Naive B cell (primary cell): Measurements from ENCODE around the gene CPNE9. TPM values are rescaled to one million over a fixed set of nuclear protein-coding genes. Genes with fewer than 3 reads are reported as not detected.

Source experiments
- ATAC-seq, 2 donors: fragments of 150-1000 bp; cut with Tn5 transposase; 2 replicates each; pipeline ENCODE4 v1.10.0; 2021; ENCODE audit warnings: low read depth in 2 of 2, mild to moderate bottlenecking in 2 of 2, moderate library complexity in 2 of 2
- DNase-seq: peaks from one replicate; pipeline ENCODE4 v3.0.0; 2022
- H3K27ac Mint-ChIP-seq, 6 donors: one replicate each; pipeline ENCODE4 v1.8.0; 2020 to 2022; ENCODE audit warnings: mild to moderate bottlenecking in 6 of 6, mixed read lengths in 6 of 6, moderate library complexity in 5 of 6, inconsistent platforms in 2 of 6
- H3K27me3 Mint-ChIP-seq, 3 donors: one replicate each; pipeline ENCODE4 v1.8.0; 2021 to 2022; ENCODE audit warnings: mixed read lengths in 3 of 3, mild to moderate bottlenecking in 1 of 3
- H3K36me3 Mint-ChIP-seq, 2 donors: one replicate each; pipeline ENCODE4 v1.8.0; 2020 to 2022; ENCODE audit warnings: mixed read lengths in 2 of 2, inconsistent platforms in 1 of 2, mild to moderate bottlenecking in 1 of 2
- H3K4me1 Mint-ChIP-seq, 3 donors: one replicate each; pipeline ENCODE4 v1.8.0; 2020 to 2022; ENCODE audit warnings: mixed read lengths in 3 of 3, inconsistent platforms in 1 of 3, mild to moderate bottlenecking in 1 of 3, moderate library complexity in 1 of 3
- H3K4me3 Mint-ChIP-seq, 8 donors: one replicate each; pipeline ENCODE4 v1.8.0; 2020 to 2022; ENCODE audit warnings: mild to moderate bottlenecking in 8 of 8, mixed read lengths in 8 of 8, moderate library complexity in 8 of 8, inconsistent platforms in 2 of 8
- H3K9me3 Mint-ChIP-seq, 7 donors: one replicate each; pipeline ENCODE4 v1.8.0; 2020 to 2022; ENCODE audit warnings: mixed read lengths in 7 of 7, mild to moderate bottlenecking in 5 of 7, inconsistent platforms in 2 of 7, moderate library complexity in 1 of 7
- polyA plus RNA-seq, 6 donors: library from polyadenylated mRNA; unstranded; fragments of 300-500 nt; fragmentation: Illumina TruSeq; gene quantifications; one replicate each; pipeline ENCODE4 v1.2.3, GENCODE V29; 2021; ENCODE audit warnings: low read depth in 6 of 6

Gene CPNE9
- polyA plus RNA-seq, 6 donors from 2014 or later, result not detected

DNA sequence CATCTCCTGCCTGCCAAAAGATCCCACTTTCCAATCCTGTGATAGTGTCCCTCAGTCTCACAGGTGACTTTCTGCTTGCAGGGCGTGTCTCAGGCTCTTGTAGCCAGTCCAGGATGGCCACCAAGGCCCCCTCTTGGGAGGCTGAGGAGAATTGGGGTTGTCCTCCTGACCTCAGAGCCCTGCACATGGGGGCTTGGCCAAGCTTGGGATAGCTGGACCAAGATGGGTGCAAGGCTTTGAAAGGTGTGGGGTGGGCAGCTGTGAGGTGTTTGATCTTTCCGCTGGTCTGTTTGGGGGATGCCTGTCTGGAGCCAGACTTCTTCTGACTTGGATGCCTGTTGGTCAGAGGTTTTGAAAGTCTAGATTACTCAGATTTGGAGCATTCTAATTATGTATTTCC, 12.0 kb upstream of the CPNE9 start:
- DNase-seq (no peak), ATAC-seq (no peak)
- peaks cover 19 to 38% of the 10 kb centered on the region in 2 donors for H3K36me3 Mint-ChIP-seq
- no peaks in the 10 kb centered on the region for H3K27me3 Mint-ChIP-seq
- H3K4me1 Mint-ChIP-seq, result peaks cover 25 to 29% (median 27%) of the 10 kb centered on the region in 3 donors
- H3K9me3 Mint-ChIP-seq, result no peaks in the 10 kb centered on the region
- peak overlapping the region in 1 of 8 donors; percentile 85 for H3K4me3 Mint-ChIP-seq
- peak overlapping the region in 2 of 6 donors; percentile 39 to 56 for H3K27ac Mint-ChIP-seq

- Mint-ChIP-seq H3K27ac (no peak overlapping the region), H3K9me3 (no peaks in the 10 kb centered on the region), H3K27me3 (no peaks in the 10 kb centered on the region), H3K4me1 (peaks cover 25 to 27% (median 26%) of the 10 kb centered on the region in 3 donors), H3K4me3 (no peak overlapping the region), H3K36me3 (peaks cover 22 to 35% of the 10 kb centered on the region in 2 donors)
- ATAC-seq (no peak), DNase-seq (no peak)
These were observed 11.2 kb upstream of the CPNE9 start for GRCh38 chr3:9692416-9692815.

DNA sequence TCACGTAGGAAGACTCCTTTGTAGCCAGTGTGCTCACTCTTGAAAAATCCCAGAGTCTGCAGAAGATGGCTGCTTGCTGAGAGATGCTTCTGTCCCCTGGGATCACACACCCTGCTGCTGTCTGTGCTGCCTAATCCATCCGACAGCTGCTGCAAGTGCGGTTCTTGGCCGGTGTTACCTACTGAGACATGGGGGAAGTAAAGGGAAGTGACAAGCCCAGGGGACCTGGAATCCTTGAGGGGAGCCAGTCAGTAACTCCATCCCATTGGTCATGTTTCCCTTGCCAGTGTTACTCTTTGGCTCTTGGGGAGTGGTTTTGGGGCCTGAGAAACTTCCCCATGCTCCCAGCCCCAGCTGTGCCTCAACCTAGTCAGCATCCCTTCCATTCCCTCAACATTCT, 8.3 kb upstream of the CPNE9 start:
- H3K9me3 Mint-ChIP-seq, result no peaks in the 10 kb centered on the region
- DNase-seq (no peak), ATAC-seq (no peak)
- peaks cover 14 to 28% (median 20%) of the 10 kb centered on the region in 3 donors for H3K4me1 Mint-ChIP-seq
- peaks cover 31 to 37% of the 10 kb centered on the region in 2 donors for H3K36me3 Mint-ChIP-seq
- no peak overlapping the region for H3K4me3 Mint-ChIP-seq
- no peaks in the 10 kb centered on the region for H3K27me3 Mint-ChIP-seq
- no peak overlapping the region for H3K27ac Mint-ChIP-seq

- no peak overlapping the region for H3K27ac Mint-ChIP-seq
- H3K27me3 Mint-ChIP-seq, result no peaks in the 10 kb centered on the region
- H3K36me3 Mint-ChIP-seq, result peaks cover 32 to 37% of the 10 kb centered on the region in 2 donors
These were observed 7.9 kb upstream of the CPNE9 start for GRCh38 chr3:9695746-9696145.

DNA sequence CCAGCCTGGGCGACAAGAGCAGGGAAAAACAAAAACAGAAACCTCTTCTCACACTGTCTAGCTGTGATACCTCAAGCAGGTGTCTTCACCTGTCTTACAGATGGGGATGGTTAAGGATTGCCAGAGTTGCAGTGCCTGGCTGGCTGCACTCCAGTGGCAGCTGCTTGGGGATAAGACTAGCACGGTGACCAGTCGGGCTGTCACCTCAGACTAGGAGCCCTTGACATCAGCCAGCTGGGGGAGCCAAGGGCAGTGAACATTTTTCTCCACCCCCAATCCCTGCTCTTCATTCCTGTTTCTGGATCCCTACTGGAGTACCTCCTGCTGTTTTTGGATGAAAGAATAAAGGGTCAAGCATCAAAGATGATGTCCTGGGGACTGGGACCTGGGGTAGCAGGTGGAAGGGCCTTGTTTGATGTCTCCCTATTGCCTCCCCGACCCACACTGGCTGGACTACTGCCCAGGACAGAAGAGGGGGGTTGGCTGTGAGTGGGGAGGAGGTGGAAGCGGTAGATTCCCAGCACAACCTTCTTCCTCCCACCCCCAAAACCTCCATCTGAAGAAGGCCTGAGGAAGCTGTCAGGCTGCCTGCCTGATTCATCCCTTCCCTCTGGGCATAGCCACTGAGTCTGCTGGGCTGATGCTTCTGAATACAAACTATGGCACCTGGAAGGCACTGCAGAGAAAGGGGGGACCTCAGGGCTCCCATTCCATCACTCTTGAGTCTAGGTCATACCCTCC, 7.0 kb upstream of the CPNE9 start:
- Mint-ChIP-seq H3K4me3 (no peak overlapping the region), H3K27me3 (no peaks in the 10 kb centered on the region)

More at GRCh38 chr3:9695746-9696145, 7.9 kb upstream of the CPNE9 start:
- DNase-seq, result no peak
- Mint-ChIP-seq H3K9me3 (no peaks in the 10 kb centered on the region), H3K4me1 (peaks cover 10 to 24% (median 17%) of the 10 kb centered on the region in 3 donors), H3K4me3 (no peak overlapping the region)
- ATAC-seq, result no peak

DNA sequence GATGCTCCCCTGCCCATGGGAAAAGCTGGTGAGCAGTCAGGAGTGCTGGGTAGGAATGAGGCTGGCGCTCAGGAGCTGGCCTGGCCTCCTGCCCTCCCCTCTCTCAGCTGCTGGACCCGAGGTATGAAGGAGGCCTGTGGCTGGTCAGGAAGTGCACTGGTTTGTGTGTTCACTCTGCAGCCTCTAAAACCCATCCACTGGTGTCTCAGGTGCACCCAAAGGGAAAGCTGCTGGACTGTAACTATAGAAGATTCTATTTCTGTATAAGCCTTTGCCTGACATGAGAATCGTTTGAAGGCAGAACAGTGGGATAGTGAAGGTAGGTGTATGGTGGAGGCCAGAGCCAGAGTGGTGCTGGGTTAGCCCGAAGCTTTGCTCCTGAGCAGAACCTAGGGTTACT, 5.7 kb upstream of the CPNE9 start:
- Mint-ChIP-seq H3K27me3 (peaks cover 0 to 3% (median 0%) of the 10 kb centered on the region in 3 donors), H3K9me3 (no peaks in the 10 kb centered on the region), H3K36me3 (peaks cover 32 to 47% of the 10 kb centered on the region in 2 donors), H3K4me3 (no peak overlapping the region), H3K27ac (no peak overlapping the region), H3K4me1 (peaks cover under 1 to 15% (median 6%) of the 10 kb centered on the region in 3 donors)
- no peak for ATAC-seq
- DNase-seq, result no peak

More for the DNA sequence above, 7.0 kb upstream of the CPNE9 start:
- DNase-seq (no peak), ATAC-seq (no peak)
- Mint-ChIP-seq H3K27ac (no peak overlapping the region), H3K36me3 (peaks cover 32 to 37% of the 10 kb centered on the region in 2 donors), H3K9me3 (no peaks in the 10 kb centered on the region), H3K4me1 (peaks cover 2 to 17% (median 8%) of the 10 kb centered on the region in 3 donors)

GRCh38 chr3:9698293-9698692, 5.3 kb upstream of the CPNE9 start:
- no peak overlapping the region for H3K4me3 Mint-ChIP-seq
- DNase-seq (no peak), ATAC-seq (no peak)
- H3K27ac Mint-ChIP-seq, result no peak overlapping the region
- no peaks in the 10 kb centered on the region for H3K9me3 Mint-ChIP-seq
- H3K4me1 Mint-ChIP-seq, result peaks cover 4 to 17% (median 6%) of the 10 kb centered on the region in 3 donors
- H3K36me3 Mint-ChIP-seq, result peaks cover 35 to 47% of the 10 kb centered on the region in 2 donors
- H3K27me3 Mint-ChIP-seq, result peaks cover 0 to 5% (median 0%) of the 10 kb centered on the region in 3 donors

GRCh38 chr3:9700536-9700935, 3.1 kb upstream of the CPNE9 start:
- Mint-ChIP-seq H3K4me1 (peaks cover 15 to 31% (median 19%) of the 10 kb centered on the region in 3 donors), H3K27ac (no peak overlapping the region), H3K4me3 (no peak overlapping the region), H3K27me3 (peaks cover 0 to 21% (median 10%) of the 10 kb centered on the region in 3 donors), H3K9me3 (no peaks in the 10 kb centered on the region), H3K36me3 (peaks cover 22 to 37% of the 10 kb centered on the region in 2 donors)
- ATAC-seq (no peak), DNase-seq (no peak)

DNA sequence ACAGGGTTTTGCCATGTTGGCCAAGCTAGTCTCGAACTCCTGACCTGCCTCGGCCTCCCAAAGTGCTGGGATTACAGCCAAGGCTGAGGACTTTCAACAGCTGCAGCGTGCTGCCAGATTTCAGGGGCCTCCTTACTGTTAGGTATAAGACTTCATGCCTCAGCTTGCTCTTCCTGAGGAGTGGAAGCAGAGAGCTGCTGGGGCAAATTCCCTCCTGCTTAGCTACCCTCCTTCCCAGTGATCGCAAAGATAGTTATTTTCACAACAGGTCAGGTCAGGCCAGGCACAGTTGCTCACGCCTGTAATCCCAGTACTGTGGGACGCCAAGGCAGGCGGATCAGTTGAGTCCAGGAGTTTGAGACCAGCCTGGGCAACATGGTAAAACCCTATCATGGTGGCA, 2.6 kb upstream of the CPNE9 start:
- Mint-ChIP-seq H3K4me3 (no peak overlapping the region), H3K27me3 (peaks cover 0 to 25% (median 14%) of the 10 kb centered on the region in 3 donors), H3K9me3 (no peaks in the 10 kb centered on the region), H3K27ac (peak overlapping the region in 1 of 6 donors; percentile 47), H3K36me3 (peaks cover 22 to 39% of the 10 kb centered on the region in 2 donors), H3K4me1 (peaks cover 17 to 31% (median 20%) of the 10 kb centered on the region in 3 donors)
- ATAC-seq, result no peak
- no peak for DNase-seq

DNA sequence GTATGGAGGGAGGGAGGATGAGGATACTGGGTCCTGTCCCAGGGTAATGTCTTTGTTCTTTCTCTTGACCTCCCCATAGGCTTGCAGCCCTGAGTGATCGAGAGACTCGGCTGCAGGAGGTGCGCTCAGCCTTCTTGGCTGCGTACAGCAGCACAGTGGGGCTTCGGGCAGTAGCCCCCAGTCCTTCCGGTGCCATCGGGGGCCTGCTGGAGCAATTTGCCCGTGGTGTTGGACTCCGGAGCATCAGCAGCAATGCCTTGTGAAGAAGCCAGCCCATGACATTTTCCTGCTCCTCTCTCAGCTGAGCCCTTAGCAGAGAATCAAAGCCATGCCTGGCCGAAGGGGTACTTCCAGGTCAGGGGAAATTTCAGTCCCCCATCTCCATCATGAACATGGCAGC, 1.9 kb upstream of the CPNE9 start:
- H3K4me3 Mint-ChIP-seq, result no peak overlapping the region
- DNase-seq, result no peak
- H3K4me1 Mint-ChIP-seq, result peaks cover 17 to 31% (median 20%) of the 10 kb centered on the region in 3 donors
- peaks cover 29 to 46% of the 10 kb centered on the region in 2 donors for H3K36me3 Mint-ChIP-seq
- H3K27me3 Mint-ChIP-seq, result peaks cover 5 to 32% (median 21%) of the 10 kb centered on the region in 3 donors
- no peak for ATAC-seq
- peaks cover 0 to 6% (median 0%) of the 10 kb centered on the region in 7 donors for H3K9me3 Mint-ChIP-seq
- H3K27ac Mint-ChIP-seq, result no peak overlapping the region

DNA sequence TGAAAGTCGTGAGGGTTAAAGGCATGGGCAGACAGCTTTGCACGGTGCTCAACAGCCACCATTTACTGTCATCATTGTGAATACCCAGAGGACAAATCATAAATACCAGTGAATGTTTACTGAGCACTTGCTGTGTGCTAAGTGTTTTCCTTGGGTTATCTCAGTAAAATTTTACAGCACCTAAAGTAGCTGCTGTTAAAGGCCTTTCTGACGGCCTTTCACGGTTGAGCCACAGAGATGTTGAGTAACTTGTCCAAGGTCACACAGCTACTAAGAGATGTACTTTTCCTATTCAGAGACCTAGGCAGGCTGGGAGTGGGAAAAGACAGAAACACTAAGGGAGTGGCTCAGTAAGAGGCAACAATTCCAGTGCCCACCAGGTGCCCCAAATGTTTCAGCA, 393 bp upstream of the CPNE9 start:
- DNase-seq (no peak), ATAC-seq (no peak)
- Mint-ChIP-seq H3K27me3 (peaks cover 8 to 34% (median 23%) of the 10 kb centered on the region in 3 donors), H3K4me3 (peak overlapping the region in 4 of 8 donors; percentile 23 to 81 (median 58)), H3K4me1 (peaks cover 17 to 27% (median 20%) of the 10 kb centered on the region in 3 donors), H3K9me3 (peaks cover 0 to 6% (median 0%) of the 10 kb centered on the region in 7 donors), H3K36me3 (peaks cover 21 to 38% of the 10 kb centered on the region in 2 donors), H3K27ac (peak overlapping the region in 1 of 6 donors; percentile 81)

GRCh38 chr3:9704347-9705322, 1.0 kb downstream of the CPNE9 start:
- peaks cover 8 to 34% (median 23%) of the 10 kb centered on the region in 3 donors for H3K27me3 Mint-ChIP-seq
- peaks cover 0 to 6% (median 0%) of the 10 kb centered on the region in 7 donors for H3K9me3 Mint-ChIP-seq
- DNase-seq (no peak), ATAC-seq (peak; percentile 37 to 40)
- H3K4me3 Mint-ChIP-seq, result peak overlapping the region in 7 of 8 donors; percentile 58 to 86 (median 66)
- H3K4me1 Mint-ChIP-seq, result peaks cover 17 to 25% (median 20%) of the 10 kb centered on the region in 3 donors
- no peak overlapping the region for H3K27ac Mint-ChIP-seq
- peaks cover 19 to 33% of the 10 kb centered on the region in 2 donors for H3K36me3 Mint-ChIP-seq

GRCh38 chr3:9710174-9710739, 6.6 kb downstream of the CPNE9 start:
- DNase-seq (no peak), ATAC-seq (no peak)
- Mint-ChIP-seq H3K9me3 (peaks cover 0 to 6% (median 0%) of the 10 kb centered on the region in 7 donors), H3K36me3 (peaks cover 7 to 11% of the 10 kb centered on the region in 2 donors), H3K27ac (no peak overlapping the region), H3K4me3 (no peak overlapping the region), H3K27me3 (peaks cover 8 to 39% (median 32%) of the 10 kb centered on the region in 3 donors), H3K4me1 (peaks cover 3 to 6% (median 4%) of the 10 kb centered on the region in 3 donors)
